Esophagus mucosa (tissue), 1 donor: ENCODE data around the gene NAT8L. TPM values are rescaled to one million over a fixed set of nuclear protein-coding genes. Genes with fewer than 3 reads are reported as not detected.

ENCODE experiments used
- ATAC-seq: fragments of 200-7000 bp; cut with Tn5 transposase; one replicate; pipeline ENCODE4 v1.9.1; 2020
- total RNA-seq: library from RNA; stranded (reverse); gene quantifications from one replicate; pipeline ENCODE4 v1.2.4, GENCODE V29; 2023
- donor health status: DM: yes; HTN: yes; CAD: no.

Gene NAT8L
- total RNA-seq, 1 donor from 2014 or later, result 0.04 TPM

GRCh38 chr4:2046031-2046961 lies 12.8 kb upstream of the NAT8L start:
- no peak for ATAC-seq

GRCh38 chr4:2047031-2047660 lies 12.0 kb upstream of the NAT8L start:
- ATAC-seq, result no peak

GRCh38 chr4:2047781-2048581 lies 11.1 kb upstream of the NAT8L start:
- ATAC-seq, result no peak

- no peak for ATAC-seq
Observed at GRCh38 chr4:2048831-2049230, 10.3 kb upstream of the NAT8L start.

GRCh38 chr4:2049381-2049780 lies 9.7 kb upstream of the NAT8L start:
- ATAC-seq, result no peak

- no peak for ATAC-seq
Observed at GRCh38 chr4:2049811-2050210, 9.3 kb upstream of the NAT8L start.

GRCh38 chr4:2051086-2051485 lies 8.0 kb upstream of the NAT8L start:
- ATAC-seq, result no peak

GRCh38 chr4:2054217-2054616 lies 4.9 kb upstream of the NAT8L start:
- no peak for ATAC-seq

- no peak for ATAC-seq
Observed at GRCh38 chr4:2057382-2058065, 1.6 kb upstream of the NAT8L start.

- no peak for ATAC-seq
Observed at GRCh38 chr4:2058264-2059045, 672 bp upstream of the NAT8L start.

- ATAC-seq, result no peak
Observed at GRCh38 chr4:2059726-2060602, 837 bp downstream of the NAT8L start.

- ATAC-seq, result peak; percentile 58
Observed at GRCh38 chr4:2060611-2061185, 1.6 kb downstream of the NAT8L start.

GRCh38 chr4:2061186-2062131 lies 2.3 kb downstream of the NAT8L start:
- no peak for ATAC-seq

- ATAC-seq, result no peak
Observed at GRCh38 chr4:2062168-2062807, 3.2 kb downstream of the NAT8L start.

- ATAC-seq, result no peak
Observed at GRCh38 chr4:2062808-2063524, 3.8 kb downstream of the NAT8L start.

- no peak for ATAC-seq
Observed at GRCh38 chr4:2063557-2064275, 4.6 kb downstream of the NAT8L start.
